HG02840 (cell line): Measurements from ENCODE around the gene TNIP1.

Experiments
- ATAC-seq: cut with Tn5 transposase; IDR thresholded peaks from one replicate; pipeline ENCODE4 v1.9.1; 2021; ENCODE audit warnings: mild to moderate bottlenecking, moderate library complexity, moderate number of reproducible peaks; ENCODE audit not compliant: unreplicated experiment, low FRiP score

TNIP1 gene, protein sequence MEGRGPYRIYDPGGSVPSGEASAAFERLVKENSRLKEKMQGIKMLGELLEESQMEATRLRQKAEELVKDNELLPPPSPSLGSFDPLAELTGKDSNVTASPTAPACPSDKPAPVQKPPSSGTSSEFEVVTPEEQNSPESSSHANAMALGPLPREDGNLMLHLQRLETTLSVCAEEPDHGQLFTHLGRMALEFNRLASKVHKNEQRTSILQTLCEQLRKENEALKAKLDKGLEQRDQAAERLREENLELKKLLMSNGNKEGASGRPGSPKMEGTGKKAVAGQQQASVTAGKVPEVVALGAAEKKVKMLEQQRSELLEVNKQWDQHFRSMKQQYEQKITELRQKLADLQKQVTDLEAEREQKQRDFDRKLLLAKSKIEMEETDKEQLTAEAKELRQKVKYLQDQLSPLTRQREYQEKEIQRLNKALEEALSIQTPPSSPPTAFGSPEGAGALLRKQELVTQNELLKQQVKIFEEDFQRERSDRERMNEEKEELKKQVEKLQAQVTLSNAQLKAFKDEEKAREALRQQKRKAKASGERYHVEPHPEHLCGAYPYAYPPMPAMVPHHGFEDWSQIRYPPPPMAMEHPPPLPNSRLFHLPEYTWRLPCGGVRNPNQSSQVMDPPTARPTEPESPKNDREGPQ

DNA sequence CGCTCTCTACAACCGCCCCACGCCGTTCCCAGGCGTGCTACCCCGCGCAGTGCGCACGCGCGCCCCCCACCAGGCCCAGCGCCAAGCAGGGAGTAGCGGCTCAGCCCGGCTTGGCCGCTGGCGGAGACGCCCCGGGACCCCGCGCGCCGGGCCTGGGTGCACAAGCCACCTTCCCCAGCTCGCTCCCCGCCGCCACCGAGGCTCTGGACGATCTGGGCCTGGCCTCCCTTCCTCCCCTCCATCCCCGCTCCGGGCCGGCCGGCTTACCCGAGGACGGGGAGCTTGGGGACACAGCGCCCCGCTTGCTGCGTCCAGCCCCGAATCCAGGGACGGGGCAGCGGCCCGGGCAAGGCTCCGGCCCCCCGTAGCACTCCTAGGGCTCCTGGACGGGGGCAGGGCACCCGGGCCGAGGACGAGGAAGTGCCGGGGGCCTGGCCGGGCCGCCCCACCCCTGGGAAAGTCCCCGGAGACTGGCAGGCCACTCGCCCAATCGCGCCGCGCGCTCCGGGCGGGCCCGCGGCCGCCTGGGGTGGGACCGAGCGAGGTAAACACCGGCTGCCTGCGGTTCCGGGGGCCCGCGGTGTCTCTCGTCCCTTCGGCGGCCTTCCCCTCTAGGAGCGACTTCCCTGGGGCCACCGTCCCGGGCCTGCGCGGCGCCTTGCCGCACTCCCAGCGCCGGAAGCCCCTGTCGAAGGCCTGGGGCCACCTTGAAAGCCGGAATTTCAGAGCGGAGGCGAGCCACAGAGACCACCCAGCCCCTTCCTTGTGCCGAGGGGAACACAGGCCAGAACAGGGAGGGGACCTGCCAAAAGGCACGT is at the start of gene TNIP1:
TSS of gene TNIP1 (minus strand) at position 422 of the 818 bp plus-strand sequence. CDS start 15,939 bp downstream, outside the sequence.
- peak; percentile 69 for ATAC-seq

DNA sequence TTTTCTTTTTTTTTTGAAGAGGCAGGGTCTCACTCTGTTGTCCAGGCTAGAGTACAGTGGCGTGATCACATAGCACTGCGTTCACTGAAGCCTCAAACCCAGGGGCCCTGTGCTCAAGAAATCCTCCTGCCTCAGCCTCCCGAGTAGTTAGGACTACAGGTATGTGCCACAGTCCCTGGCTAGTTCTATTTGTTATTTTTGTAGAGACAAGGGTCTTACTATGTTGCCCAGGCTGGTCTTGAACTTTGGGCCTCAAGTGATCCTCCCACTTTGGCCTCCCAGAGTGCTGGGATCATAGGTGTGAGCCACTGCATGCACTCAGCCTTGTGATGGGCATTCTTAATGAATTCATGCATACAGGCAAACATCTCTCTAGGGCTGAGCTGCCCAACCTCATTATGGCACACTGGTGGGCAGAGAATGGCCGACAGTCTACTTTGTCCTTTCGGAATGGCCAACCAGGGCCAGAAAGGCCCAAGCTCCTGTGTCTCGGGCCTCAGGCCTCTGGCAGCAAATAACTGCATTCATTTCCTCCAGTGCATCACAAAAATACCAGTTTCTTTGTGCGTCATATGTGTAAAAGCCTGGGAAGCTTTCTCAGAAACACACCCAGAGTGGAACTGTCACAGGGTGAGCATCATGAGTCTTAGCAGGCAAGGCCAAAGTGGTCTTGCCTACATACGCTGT is 49.5 kb upstream of the TNIP1 start:
- no peak for ATAC-seq

DNA sequence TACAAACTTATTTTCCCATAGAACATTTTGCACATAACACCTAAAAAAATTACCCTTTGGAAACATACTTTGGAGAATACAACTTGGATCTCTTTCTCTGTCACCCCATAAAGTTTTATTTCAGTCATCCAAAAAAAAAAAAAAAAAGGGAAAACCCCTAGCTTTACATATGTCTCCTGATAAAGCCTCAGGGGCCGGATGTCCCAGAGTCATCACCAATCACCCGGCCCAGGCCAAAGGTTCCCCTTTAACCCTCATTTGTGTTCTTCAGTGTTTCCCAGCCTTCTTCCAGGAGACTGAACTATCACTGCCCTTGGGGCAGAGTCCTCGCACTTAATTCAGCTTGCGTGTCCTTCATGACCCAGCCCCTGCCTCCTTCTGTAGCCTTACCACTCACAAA is 48.0 kb upstream of the TNIP1 start:
- no peak for ATAC-seq

DNA sequence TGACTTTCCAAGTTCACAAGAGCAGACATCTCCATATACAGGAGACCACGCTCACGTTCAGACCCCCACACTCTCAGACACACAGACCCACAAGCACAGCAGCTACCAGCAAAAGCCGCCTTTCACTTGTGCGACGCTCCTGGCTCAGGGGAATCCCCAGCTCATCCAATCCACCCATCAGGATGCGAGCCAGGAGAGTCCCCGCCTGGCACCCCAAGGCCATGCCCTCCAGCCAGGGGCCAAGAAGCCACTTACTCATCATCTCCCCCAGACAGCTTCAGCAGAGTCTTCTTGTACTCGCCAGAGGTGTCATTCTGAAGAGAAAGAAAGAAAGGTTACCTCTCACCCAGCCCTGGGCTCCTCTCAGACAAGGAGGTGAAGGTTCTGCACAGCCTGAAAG is 47.1 kb upstream of the TNIP1 start:
- ATAC-seq: no peak

DNA sequence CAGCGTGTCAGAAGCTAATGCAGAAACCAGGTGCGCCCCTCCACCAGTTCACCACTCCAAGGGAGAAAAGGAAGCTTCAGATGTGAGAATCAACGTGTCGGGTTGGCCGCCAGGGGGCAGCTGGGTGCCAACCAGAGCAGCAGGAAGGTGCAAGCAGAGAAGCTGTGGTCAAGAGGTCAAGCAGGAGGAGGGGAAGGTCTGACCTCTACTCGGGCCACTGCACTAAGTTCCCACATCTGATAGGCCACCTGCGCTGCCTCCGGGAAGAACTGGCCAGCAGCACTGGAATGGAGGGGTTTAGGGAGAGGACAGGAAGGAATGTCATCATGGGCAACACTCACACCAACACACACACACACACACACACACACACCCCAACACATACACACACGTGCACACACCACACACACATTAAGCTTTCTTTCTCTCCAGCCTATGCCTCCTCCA is 45.4 kb upstream of the TNIP1 start:
- ATAC-seq: no peak

DNA sequence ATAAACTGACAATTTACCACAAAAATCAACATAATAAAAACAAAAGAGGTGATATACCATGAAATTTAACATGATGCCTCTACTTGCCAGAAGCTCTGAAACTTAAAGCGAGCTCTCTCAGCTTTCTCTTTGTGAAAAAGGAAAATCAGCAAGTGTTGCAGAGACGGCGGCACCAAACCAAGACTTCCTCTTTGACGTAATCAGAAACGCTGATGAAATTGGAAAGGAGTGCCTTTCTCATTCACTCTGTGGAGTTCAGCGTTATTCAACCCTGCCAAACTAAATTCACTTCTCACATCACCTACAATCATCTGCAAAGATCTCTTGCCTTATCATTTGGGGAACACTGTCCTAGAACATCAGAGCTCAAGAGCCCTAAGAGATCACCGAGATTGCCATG is 44.6 kb upstream of the TNIP1 start:
- no peak for ATAC-seq

DNA sequence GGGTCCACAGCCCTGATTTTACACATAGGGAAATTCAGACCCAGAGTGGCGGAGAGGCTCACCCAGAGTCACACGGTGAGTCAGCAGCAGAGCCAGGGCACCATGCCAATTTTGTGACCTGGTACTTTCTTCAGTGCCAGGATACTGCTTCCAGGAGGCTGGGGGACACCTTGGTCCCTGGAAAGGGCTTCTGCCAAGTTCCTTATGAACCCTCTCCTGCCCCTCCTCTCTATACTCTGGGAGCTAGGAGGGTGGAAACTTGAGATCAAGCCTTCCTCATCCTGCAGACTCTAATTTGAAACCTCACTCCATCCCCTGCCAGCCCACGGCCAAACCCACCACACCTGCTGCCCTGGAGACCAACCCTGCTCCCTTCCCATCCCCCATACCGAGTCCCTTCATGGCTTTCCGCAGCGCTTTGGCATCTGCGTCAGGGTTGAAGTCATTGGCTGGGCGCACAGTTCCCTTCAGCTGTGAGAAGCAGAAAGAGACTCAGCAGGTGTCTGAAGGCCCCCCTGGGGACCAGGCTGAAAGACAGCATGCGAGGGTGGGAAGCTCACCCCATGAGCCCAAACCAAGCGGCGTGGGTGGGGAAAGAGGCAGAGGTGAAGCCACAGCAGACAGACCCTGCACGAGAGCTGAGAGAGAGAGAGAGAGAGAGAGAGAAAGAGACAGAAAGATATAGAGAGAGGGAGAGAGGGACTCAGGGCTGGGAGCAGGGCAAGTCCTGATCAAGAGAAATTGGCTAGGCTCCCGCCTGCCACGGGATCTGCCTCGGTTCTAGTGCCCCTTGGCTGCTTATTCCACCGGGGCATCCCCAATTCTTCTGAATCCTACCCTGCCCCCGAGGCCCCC is 43.3 kb upstream of the TNIP1 start:
- ATAC-seq: peak; percentile 84

DNA sequence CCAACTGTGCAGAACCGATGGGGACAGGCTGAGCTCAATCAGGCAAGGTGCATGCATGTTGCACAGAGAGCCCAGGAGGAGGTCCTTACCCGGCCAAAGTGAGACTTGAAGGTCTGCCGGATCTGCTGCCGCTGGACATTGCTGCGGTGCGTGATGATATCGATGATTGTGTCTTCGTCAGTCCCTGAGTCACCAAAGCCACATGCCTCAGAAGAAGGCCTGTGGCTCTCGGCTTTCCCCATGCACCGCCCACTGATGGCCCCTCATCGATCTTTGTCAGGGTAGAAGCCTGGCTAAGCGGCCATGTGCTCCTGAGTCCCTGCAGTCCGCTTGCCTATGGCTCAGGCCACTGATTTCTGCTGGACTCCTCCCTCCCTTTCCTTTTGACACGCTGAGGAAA is 42.0 kb upstream of the TNIP1 start:
- no peak for ATAC-seq

DNA sequence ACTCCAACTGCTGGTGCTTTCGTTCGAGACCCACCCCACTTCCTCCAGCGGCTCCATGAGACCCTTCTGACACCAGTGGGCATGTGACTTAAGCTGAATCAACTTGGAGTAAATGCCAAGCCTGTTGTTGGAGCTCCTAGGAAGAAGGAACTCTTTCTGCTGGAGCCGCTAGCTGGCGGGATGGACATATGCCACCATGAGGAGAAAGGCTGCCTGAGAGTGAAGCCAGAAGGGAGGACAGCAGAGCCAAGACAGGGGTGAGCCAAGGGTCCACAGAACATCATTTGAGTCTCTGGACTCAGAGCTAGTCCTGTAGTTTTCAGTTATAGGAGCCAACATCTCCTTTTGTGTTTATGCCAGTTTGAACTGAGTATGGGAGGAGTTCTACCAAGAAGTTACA is 40.8 kb upstream of the TNIP1 start:
- ATAC-seq: no peak

DNA sequence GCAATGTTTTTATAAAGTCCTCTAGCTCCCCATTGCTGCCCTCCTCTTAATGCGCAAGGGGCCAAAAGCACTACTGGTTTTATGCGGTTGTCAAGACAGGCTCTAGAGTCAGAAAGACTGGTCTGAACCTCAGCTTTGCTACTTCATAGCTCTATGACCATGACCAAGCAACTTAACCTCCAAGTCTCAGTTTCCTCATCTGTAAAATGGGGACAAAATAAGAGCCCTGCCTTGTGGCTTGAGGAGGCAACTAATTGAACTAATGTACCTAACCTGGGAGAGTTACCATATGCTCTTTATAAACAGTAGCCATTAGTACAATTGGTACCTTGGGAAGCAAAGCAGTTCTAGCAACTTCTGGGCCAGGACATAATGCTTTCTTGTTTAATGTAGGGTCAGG is 40.3 kb upstream of the TNIP1 start:
- no peak for ATAC-seq

DNA sequence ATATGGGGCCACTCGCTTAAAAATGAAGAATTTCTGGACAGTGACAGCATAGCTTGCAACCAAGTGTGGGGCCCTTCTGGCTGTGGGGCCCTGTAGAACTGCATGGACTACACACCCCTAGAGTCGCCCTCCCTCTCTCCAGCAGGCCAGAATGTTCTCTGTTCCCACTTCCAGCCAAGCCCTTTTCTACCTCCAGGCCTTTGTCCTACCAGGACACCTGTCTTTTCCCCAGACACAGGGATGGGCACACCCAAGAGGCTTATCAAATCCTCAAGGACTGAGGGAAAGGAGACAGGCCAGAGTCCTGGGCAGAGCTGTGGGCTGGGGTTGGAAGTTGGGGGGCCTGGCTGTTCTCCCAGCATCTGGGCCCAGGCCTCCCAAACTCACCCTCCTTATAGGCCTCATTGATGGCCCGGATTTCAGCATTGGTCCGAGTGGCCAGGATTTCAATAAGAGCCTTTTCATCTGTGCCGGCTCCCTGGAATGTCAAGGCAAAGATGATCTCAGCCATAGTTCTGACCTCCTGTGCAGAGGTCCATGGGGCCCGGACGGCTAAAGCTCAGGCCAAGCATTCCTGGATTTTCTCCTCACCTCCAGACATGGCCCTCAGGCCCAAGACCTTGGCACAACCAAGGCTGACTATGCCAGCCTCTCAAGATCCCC is 38.2 kb upstream of the TNIP1 start:
- no peak for ATAC-seq

DNA sequence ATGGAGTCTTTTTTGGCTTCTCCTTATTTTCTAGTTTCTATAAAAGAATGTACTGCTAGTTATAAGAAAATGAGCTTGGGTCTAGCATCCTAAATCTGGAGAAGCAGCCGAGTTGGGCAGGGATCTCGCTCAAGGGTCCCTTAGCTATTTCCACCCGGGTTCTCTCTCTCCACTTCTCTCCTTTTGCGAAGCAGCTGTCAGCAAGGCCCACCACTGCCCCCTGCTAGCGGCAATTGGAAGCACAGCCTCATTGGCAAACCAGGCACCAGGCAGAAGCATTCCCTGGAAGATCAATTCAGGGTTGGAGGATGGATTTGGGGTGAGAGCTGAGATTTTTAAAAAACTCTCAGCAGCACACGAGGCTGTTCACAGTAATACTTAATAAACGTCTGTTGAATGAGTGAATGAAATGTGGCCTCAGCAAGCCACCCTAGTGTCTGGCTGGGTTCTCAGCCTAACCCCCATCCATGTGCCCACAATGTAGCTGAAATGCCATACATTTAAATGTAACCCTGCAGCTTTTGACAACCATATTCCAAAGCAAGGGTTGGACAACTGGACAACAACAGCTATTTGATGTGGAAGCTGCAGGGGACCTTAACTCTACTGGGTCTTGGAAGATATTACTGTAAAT is 34.6 kb upstream of the TNIP1 start:
- ATAC-seq: no peak

DNA sequence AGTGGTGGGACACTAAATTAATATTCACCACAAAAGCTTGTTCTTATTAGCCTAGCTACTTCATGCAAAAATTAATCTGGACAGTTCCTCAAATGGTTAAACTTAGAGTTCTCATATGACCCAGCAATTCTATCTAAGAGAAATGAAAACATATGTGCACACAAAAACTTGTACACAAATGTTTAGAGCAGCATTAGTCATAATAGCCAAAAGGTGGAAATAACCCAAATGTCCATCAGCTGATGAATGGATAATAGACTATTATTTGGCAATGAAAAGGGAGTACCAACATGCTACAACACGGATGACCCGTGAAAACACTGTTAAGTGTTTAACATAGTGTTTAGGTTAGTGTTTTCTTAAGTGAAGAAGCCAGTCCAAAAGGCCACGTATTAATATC is 32.8 kb upstream of the TNIP1 start:
- no peak for ATAC-seq

DNA sequence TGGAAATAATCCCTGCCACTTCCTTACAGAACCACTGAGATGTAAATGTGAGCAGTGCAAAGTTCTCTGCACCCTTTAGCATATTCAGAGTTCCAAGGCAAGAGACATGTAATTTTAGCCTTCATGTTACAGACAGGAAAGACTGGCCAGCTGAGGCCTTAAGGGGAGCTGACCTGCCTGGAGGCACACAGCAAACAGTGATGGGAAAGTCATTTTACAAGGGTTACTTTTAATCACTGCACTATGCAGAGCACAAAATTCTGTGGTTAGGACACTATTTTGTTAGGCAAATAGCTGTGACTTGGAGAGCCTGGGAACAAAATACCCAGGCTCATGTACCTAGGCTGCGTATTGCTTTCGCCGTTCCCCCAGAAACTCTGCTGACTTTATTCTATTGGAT is 30.2 kb upstream of the TNIP1 start:
- ATAC-seq: no peak

DNA sequence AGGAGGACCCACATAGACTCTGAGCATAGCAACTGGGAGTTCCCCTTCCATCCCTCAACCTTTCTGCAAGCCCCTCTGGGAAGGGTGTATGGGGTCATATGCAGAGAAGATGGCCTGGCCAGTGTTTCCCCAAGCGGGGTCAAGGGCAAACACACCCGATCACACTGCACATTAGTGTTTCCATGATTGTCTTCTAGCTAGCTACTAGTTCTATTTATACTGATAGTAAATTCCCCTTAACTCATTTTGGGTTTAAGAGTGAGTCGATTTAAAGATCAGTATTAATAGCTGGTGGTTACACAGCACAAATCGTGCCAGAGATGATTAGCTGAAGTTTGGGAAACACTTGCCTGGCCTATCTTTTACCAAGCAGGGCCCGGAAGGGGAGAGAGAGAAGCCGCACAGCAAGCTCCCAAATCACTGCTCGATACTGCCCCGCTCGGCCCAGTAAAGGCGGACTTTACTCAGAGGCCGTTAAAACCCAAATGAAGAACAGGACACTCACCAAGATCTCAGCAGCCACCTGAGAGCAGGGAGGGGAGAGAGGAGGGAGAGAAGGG is 29.4 kb upstream of the TNIP1 start:
- no peak for ATAC-seq

DNA sequence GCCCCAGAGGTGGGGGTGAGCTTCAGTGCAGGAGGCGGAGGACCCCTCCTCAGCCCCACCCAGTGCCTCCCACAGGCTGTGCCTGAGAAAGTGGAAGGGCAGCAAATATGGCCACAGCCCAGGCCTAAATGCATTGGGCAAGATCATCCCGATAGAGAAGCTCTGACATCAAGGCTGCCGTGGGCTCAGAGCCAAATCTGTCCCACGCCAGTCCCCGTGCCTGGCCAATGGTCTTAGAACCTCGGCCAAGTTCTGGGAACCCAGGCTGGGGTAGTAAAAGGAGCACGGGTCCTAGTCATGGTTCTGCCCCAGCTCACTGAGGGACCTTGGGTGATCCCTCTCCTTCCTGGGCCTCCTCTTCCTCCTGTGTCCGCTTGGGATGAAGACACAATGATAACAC is 27.7 kb upstream of the TNIP1 start:
- no peak for ATAC-seq

DNA sequence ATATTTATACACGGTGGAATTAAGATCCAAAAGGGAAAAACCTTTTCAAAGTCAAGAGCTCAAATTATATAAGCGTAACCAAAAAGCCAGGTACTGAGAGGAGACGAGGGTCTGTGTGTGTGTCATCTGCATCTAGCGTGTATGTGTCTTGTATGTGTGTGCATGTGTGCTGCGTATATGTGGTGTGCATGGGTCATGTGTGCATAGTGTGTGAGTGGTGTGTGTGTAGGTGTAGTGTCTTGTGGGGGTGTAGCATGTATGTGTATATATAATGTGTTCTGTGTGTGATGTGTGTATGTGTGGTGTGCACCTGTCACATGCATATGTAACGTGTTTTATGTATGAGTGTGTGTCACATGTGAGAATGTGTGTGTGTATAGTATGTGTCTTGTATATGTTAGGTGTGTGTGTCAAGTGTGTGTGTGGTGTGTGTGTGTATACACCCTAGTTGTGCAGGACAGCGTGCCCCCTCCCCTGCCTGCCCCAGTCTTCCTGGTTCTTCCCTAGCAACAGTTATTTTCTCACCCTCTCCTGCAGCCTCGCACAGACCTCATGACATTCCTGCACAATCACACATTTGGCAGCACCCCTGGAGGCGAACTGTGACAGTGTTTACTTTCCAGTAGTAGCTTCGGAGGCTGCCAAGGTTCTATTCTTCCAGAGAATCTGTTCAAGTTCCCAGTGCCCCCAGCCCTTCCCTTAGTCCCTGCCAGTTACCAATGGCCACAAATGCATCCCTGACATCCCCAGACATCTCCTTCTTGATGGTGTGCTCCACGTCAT is 27.1 kb upstream of the TNIP1 start:
- no peak for ATAC-seq

DNA sequence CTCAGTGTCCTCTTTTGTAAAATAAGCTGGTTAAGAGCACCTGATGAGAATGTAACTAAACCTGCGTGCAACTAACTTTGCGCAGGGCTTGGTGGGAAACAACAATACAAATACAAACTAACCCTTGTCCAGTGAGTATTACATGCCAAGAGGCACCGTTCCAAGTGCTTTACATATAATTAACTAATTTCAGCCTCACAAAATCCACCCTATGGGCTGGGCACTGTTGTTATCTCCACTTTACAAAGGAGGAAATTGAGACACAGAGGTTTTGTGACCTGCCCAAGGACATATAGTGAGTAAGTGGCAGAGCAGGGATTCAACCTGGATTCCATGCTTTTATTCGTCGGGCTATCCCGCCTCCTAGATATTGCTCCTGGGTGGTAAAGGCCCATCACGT is 26.2 kb upstream of the TNIP1 start:
- no peak for ATAC-seq
